ENCODE results near the gene PAH. TPM values are rescaled to one million over a fixed set of nuclear protein-coding genes. Genes with fewer than 3 reads are reported as not detected.

The PAH gene
- total and polyA plus RNA-seq, 2 experiments from 2014 or later, result not detected

GRCh38 chr12:102948941-102949352, 31.9 kb upstream of the PAH start:
- H3K9ac ChIP-seq, result no peak overlapping the region
- peaks cover 38% of the 10 kb centered on the region for H3K27me3 ChIP-seq (replicated peaks; ENCODE audit: insufficient read depth)
- H3F3A ChIP-seq (ENCODE audit: insufficient read depth), result no peaks in the 10 kb centered on the region
- in situ Hi-C loops (cut with MboI), result loop anchor here (5.0 kb wide), 1 partner anchor 608 kb away; no protein-coding TSS in a partner anchor
- TF ChIP-seq EZH2 (IDR thresholded peaks at IDR 0.05; ENCODE audit: insufficient read depth, poor library complexity, severe bottlenecking) (no peak), EZH2phosphoT487 (IDR thresholded peaks at IDR 0.05; ENCODE audit: insufficient read depth, low read depth) (no peak)
- H2AFZ ChIP-seq, result no peak overlapping the region
- H3K4me2 ChIP-seq (ENCODE audit: unreplicated experiment), result no peak overlapping the region
- peak; percentile 47 for DNase-seq
- H3K79me2 ChIP-seq (ENCODE audit: insufficient read depth), result no peaks in the 10 kb centered on the region
- no peaks in the 10 kb centered on the region for H3K9me2 ChIP-seq (ENCODE audit: insufficient read depth)
- H4K20me1 ChIP-seq (ENCODE audit: insufficient read depth), result no peaks in the 10 kb centered on the region
- no peaks in the 10 kb centered on the region for H3K4me1 ChIP-seq (ENCODE audit: insufficient read depth)
- H3K36me3 ChIP-seq (ENCODE audit: low read depth), result no peaks in the 10 kb centered on the region
- 1 to 2% methylated on average over 11 of the region's 11 CpGs for WGBS, 2 experiments (ENCODE audit: low coverage in 1 of 2, low lambda C conversion rate in 2 of 2, missing lambda C conversion rate in 2 of 2)
- H3K9me3 ChIP-seq (ENCODE audit: low read depth), result no peaks in the 10 kb centered on the region
- no peak overlapping the region for H3K27ac ChIP-seq
- no peak overlapping the region for H3K4me3 ChIP-seq

- DNase-seq, result no peak
- in situ Hi-C loops (cut with MboI), result loop anchor here (5.0 kb wide), 1 partner anchor 611 kb away; no protein-coding TSS in a partner anchor
These were observed 29.0 kb upstream of the PAH start for GRCh38 chr12:102946042-102946441.

GRCh38 chr12:102939670-102940222, 22.7 kb upstream of the PAH start:
- H3F3A ChIP-seq (ENCODE audit: insufficient read depth), result no peaks in the 10 kb centered on the region
- no peaks in the 10 kb centered on the region for H4K20me1 ChIP-seq (ENCODE audit: insufficient read depth)
- no peak overlapping the region for H3K27ac ChIP-seq
- H3K9me3 ChIP-seq (ENCODE audit: low read depth), result peaks cover 6% of the 10 kb centered on the region
- no peak for TF ChIP-seq EZH2phosphoT487 (IDR thresholded peaks at IDR 0.05; ENCODE audit: insufficient read depth, low read depth)
- TF ChIP-seq EZH2 (IDR thresholded peaks at IDR 0.05; ENCODE audit: insufficient read depth, poor library complexity, severe bottlenecking), result no peak
- no peaks in the 10 kb centered on the region for H3K36me3 ChIP-seq (ENCODE audit: low read depth)
- H3K27me3 ChIP-seq (replicated peaks; ENCODE audit: insufficient read depth), result no peaks in the 10 kb centered on the region
- no peak overlapping the region for H3K9ac ChIP-seq
- no peak overlapping the region for H2AFZ ChIP-seq
- H3K4me1 ChIP-seq (ENCODE audit: insufficient read depth), result no peaks in the 10 kb centered on the region
- no peak overlapping the region for H3K4me2 ChIP-seq (ENCODE audit: unreplicated experiment)
- WGBS, 2 experiments (ENCODE audit: low coverage in 1 of 2, low lambda C conversion rate in 2 of 2, missing lambda C conversion rate in 2 of 2), result 18% methylated on average over 2 of the region's 2 CpGs
- no peak for DNase-seq
- in situ Hi-C loops (cut with MboI), result no loop called here
- no peaks in the 10 kb centered on the region for H3K9me2 ChIP-seq (ENCODE audit: insufficient read depth)
- H3K79me2 ChIP-seq (ENCODE audit: insufficient read depth), result no peaks in the 10 kb centered on the region
- H3K4me3 ChIP-seq, result no peak overlapping the region

More at GRCh38 chr12:102946042-102946441, 29.0 kb upstream of the PAH start:
- Histone ChIP-seq H3F3A (ENCODE audit: insufficient read depth) (no peaks in the 10 kb centered on the region), H3K4me3 (no peak overlapping the region), H3K9me3 (ENCODE audit: low read depth) (no peaks in the 10 kb centered on the region), H3K4me2 (ENCODE audit: unreplicated experiment) (no peak overlapping the region), H3K9me2 (ENCODE audit: insufficient read depth) (no peaks in the 10 kb centered on the region), H3K4me1 (ENCODE audit: insufficient read depth) (no peaks in the 10 kb centered on the region), H3K79me2 (ENCODE audit: insufficient read depth) (no peaks in the 10 kb centered on the region), H3K9ac (no peak overlapping the region), H3K27ac (no peak overlapping the region), H3K27me3 (replicated peaks; ENCODE audit: insufficient read depth) (peaks cover 21% of the 10 kb centered on the region), H3K36me3 (ENCODE audit: low read depth) (no peaks in the 10 kb centered on the region), H4K20me1 (ENCODE audit: insufficient read depth) (no peaks in the 10 kb centered on the region), H2AFZ (no peak overlapping the region)
- TF ChIP-seq EZH2phosphoT487 (IDR thresholded peaks at IDR 0.05; ENCODE audit: insufficient read depth, low read depth) (no peak), EZH2 (IDR thresholded peaks at IDR 0.05; ENCODE audit: insufficient read depth, poor library complexity, severe bottlenecking) (no peak)
- 6 to 8% methylated on average over 2 of the region's 2 CpGs for WGBS, 2 experiments (ENCODE audit: low coverage in 1 of 2, low lambda C conversion rate in 2 of 2, missing lambda C conversion rate in 2 of 2)

DNA sequence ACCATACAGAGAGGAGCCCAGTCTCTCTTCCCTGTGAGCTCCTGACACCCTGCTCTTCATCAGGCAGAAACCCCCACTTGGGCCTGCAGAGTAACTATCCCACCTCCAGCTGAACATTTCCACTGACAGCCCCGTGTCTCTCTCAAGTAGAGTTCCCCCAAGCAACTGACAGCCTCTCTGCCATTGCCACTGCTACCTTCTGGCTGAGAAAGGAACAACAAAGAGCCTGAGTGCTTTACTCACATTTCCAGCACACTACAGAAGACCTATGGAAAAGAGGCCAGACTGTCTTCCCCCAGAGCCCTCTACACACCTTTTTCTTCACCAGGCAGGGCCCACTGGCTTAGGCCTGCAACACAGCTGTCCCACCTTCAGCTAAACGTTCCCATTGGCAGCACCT, 22.0 kb upstream of the PAH start:
- in situ Hi-C loops (cut with MboI), result no loop called here
- Histone ChIP-seq H3F3A (ENCODE audit: insufficient read depth) (no peaks in the 10 kb centered on the region), H3K4me3 (no peak overlapping the region), H3K9me3 (ENCODE audit: low read depth) (peaks cover 6% of the 10 kb centered on the region), H3K4me1 (ENCODE audit: insufficient read depth) (no peaks in the 10 kb centered on the region), H4K20me1 (ENCODE audit: insufficient read depth) (no peaks in the 10 kb centered on the region), H3K79me2 (ENCODE audit: insufficient read depth) (no peaks in the 10 kb centered on the region), H3K9ac (no peak overlapping the region), H2AFZ (no peak overlapping the region), H3K27me3 (replicated peaks; ENCODE audit: insufficient read depth) (no peaks in the 10 kb centered on the region), H3K9me2 (ENCODE audit: insufficient read depth) (no peaks in the 10 kb centered on the region), H3K27ac (no peak overlapping the region), H3K36me3 (ENCODE audit: low read depth) (no peaks in the 10 kb centered on the region), H3K4me2 (ENCODE audit: unreplicated experiment) (no peak overlapping the region)
- TF ChIP-seq EZH2phosphoT487 (IDR thresholded peaks at IDR 0.05; ENCODE audit: insufficient read depth, low read depth), result no peak
- TF ChIP-seq EZH2 (IDR thresholded peaks at IDR 0.05; ENCODE audit: insufficient read depth, poor library complexity, severe bottlenecking), result no peak
- DNase-seq, result no peak
- 0 to 3% methylated on average over 2 of the region's 2 CpGs for WGBS, 2 experiments (ENCODE audit: low coverage in 1 of 2, low lambda C conversion rate in 2 of 2, missing lambda C conversion rate in 2 of 2)

Measured in GM23248 (cell line).